Measurements from ENCODE around the gene KLF9. TPM values are rescaled to one million over a fixed set of nuclear protein-coding genes. Genes with fewer than 3 reads are reported as not detected.

KLF9 gene
- total and polyA plus RNA-seq, 2 donors from 2014 or later = 23.5 to 100 TPM

DNA sequence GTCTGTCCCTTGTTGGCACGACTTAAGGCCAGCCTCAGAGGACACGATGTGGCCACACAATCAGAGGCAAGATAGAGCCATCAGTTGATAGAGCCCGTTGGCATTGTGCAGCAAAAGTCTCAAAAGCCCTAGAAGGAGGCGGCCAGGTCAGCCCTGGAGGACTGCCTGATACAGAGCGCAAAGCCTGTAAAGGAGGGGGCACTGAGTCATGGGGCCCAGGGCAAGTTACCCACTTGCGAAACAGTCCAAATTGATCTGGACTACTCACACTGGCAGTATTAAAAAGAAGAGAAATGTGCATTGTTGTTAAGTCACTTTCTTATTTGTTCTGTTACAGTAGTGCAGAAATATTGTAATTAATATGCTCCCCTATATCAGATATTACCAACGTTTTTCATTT is 51.5 kb downstream of the KLF9 start:
- no peaks in the 10 kb centered on the region for H3K4me1 ChIP-seq (ENCODE audit: control insufficient read depth in 2 of 3, insufficient read depth in 2 of 3, low read depth in 1 of 3, low read length in 3 of 3)
- H3K9me3 ChIP-seq (ENCODE audit: control insufficient read depth in 2 of 3, insufficient read depth in 1 of 3, low read length in 3 of 3) = no peaks in the 10 kb centered on the region
- H3K27ac ChIP-seq (ENCODE audit: low read depth in 2 of 2, low read length in 2 of 2) = no peak overlapping the region
- intact Hi-C loops (cut with DNase I) = no loop called here
- no peak for FAIRE-seq
- H3K27me3 ChIP-seq (ENCODE audit: control insufficient read depth, insufficient read depth, low read length) = no peaks in the 10 kb centered on the region
- no peaks in the 10 kb centered on the region for H3K36me3 ChIP-seq (ENCODE audit: control insufficient read depth in 2 of 3, insufficient read depth in 3 of 3, low read length in 3 of 3)
- no peak for DNase-seq
- H3K9ac ChIP-seq (ENCODE audit: low read length in 3 of 3) = no peak overlapping the region
- no peak overlapping the region for H3K4me3 ChIP-seq (ENCODE audit: low read length in 3 of 3)
- TF ChIP-seq, protein P1, sequence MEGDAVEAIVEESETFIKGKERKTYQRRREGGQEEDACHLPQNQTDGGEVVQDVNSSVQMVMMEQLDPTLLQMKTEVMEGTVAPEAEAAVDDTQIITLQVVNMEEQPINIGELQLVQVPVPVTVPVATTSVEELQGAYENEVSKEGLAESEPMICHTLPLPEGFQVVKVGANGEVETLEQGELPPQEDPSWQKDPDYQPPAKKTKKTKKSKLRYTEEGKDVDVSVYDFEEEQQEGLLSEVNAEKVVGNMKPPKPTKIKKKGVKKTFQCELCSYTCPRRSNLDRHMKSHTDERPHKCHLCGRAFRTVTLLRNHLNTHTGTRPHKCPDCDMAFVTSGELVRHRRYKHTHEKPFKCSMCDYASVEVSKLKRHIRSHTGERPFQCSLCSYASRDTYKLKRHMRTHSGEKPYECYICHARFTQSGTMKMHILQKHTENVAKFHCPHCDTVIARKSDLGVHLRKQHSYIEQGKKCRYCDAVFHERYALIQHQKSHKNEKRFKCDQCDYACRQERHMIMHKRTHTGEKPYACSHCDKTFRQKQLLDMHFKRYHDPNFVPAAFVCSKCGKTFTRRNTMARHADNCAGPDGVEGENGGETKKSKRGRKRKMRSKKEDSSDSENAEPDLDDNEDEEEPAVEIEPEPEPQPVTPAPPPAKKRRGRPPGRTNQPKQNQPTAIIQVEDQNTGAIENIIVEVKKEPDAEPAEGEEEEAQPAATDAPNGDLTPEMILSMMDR (IDR thresholded peaks at IDR 0.05; ENCODE audit: borderline replicate concordance, extremely low read depth, insufficient read depth) = no peak

DNA sequence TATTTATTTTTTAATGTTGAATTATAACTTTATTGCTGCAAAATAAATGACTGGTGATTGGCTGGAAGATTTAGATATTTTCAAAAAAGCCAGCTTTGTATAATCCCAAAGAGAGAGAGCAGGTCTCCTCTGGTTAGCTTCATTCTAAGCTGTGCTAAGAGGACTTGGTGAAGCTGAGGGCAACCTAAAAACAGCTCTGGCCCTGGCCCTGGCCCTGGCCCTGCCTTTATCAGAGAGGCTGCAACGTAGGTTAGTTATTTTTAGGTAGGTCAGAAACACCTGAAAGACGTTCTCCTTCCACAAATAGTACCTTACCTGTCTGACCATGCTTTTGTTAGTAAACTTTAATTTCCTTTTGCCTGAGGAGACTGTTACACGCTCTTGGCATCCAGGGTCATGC is 58.7 kb downstream of the KLF9 start:
- Histone ChIP-seq H3K4me3 (ENCODE audit: low read length in 3 of 3) (no peak overlapping the region), H3K9me3 (ENCODE audit: control insufficient read depth in 2 of 3, insufficient read depth in 1 of 3, low read length in 3 of 3) (no peaks in the 10 kb centered on the region), H3K9ac (ENCODE audit: low read length in 3 of 3) (no peak overlapping the region), H3K27ac (ENCODE audit: low read depth in 2 of 2, low read length in 2 of 2) (no peak overlapping the region), H3K4me1 (ENCODE audit: control insufficient read depth in 2 of 3, insufficient read depth in 2 of 3, low read depth in 1 of 3, low read length in 3 of 3) (peaks cover 0 to 3% (median 0%) of the 10 kb centered on the region in 3 donors), H3K27me3 (ENCODE audit: control insufficient read depth, insufficient read depth, low read length) (no peaks in the 10 kb centered on the region), H3K36me3 (ENCODE audit: control insufficient read depth in 2 of 3, insufficient read depth in 3 of 3, low read length in 3 of 3) (peaks cover 0 to 2% (median 0%) of the 10 kb centered on the region in 3 donors)
- no peak for FAIRE-seq
- intact Hi-C loops (cut with DNase I) = no loop called here
- TF ChIP-seq, protein P1 (IDR thresholded peaks at IDR 0.05; ENCODE audit: borderline replicate concordance, extremely low read depth, insufficient read depth) = no peak
- no peak for DNase-seq

DNA sequence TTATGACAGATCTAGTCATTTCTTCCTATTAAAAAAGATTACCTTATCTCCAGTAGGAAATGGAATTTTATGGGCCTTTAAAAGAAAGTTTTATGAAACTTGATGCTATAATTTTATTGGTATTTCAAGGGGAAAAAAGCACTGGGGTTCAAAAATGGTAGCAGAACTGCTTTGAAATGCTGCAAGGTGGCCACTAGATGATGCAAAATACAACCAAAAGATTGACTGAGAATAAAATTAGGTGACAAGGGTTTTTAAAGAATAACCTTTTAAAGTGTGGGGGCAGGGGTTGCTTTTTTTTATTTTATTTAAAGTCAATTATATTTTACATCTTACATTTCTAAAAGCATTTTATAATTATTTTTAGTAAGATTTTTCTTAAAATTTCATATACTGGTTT is 61.7 kb downstream of the KLF9 start:
- H3K36me3 ChIP-seq (ENCODE audit: control insufficient read depth in 2 of 3, insufficient read depth in 3 of 3, low read length in 3 of 3) = peaks cover 1 to 12% (median 2%) of the 10 kb centered on the region in 3 donors

More for the DNA sequence above, 61.7 kb downstream of the KLF9 start:
- Histone ChIP-seq H3K4me1 (ENCODE audit: control insufficient read depth in 2 of 3, insufficient read depth in 2 of 3, low read depth in 1 of 3, low read length in 3 of 3) (peaks cover 0 to 3% (median 0%) of the 10 kb centered on the region in 3 donors), H3K27ac (ENCODE audit: low read depth in 2 of 2, low read length in 2 of 2) (no peak overlapping the region), H3K9ac (ENCODE audit: low read length in 3 of 3) (no peak overlapping the region), H3K4me3 (ENCODE audit: low read length in 3 of 3) (no peak overlapping the region), H3K27me3 (ENCODE audit: control insufficient read depth, insufficient read depth, low read length) (no peaks in the 10 kb centered on the region), H3K9me3 (ENCODE audit: control insufficient read depth in 2 of 3, insufficient read depth in 1 of 3, low read length in 3 of 3) (no peaks in the 10 kb centered on the region)
- FAIRE-seq (peak; percentile 75), DNase-seq (peak in 1 of 5 donors; percentile 8)
- intact Hi-C loops (cut with DNase I) = no loop called here
- TF ChIP-seq, protein P1 (IDR thresholded peaks at IDR 0.05; ENCODE audit: borderline replicate concordance, extremely low read depth, insufficient read depth) = peak; percentile 60
